ENCODE data around the gene COL4A1.

DNA sequence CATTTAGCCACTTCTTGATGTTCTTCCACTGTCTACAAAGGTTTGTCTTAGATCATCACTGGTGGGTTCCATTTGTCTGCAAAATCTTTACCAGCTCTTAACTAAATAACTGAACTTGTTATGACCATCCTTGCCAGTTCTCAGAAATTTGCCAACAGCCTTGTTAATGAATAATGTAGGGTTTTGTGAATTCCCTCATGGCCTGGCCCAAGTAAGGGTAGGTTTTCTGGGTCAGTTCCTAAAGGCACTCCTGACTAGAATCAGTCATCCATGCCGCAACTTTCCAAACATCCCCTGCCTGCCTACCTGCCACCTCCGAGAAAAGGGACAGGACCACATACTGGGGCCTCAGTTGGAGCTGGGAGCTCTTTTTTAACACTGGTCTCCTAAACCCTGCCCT is 4.0 kb downstream of the COL4A1 start:
- TF ChIP-seq, protein P1, sequence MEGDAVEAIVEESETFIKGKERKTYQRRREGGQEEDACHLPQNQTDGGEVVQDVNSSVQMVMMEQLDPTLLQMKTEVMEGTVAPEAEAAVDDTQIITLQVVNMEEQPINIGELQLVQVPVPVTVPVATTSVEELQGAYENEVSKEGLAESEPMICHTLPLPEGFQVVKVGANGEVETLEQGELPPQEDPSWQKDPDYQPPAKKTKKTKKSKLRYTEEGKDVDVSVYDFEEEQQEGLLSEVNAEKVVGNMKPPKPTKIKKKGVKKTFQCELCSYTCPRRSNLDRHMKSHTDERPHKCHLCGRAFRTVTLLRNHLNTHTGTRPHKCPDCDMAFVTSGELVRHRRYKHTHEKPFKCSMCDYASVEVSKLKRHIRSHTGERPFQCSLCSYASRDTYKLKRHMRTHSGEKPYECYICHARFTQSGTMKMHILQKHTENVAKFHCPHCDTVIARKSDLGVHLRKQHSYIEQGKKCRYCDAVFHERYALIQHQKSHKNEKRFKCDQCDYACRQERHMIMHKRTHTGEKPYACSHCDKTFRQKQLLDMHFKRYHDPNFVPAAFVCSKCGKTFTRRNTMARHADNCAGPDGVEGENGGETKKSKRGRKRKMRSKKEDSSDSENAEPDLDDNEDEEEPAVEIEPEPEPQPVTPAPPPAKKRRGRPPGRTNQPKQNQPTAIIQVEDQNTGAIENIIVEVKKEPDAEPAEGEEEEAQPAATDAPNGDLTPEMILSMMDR (IDR thresholded peaks at IDR 0.05; ENCODE audit: insufficient read depth, low read depth, low read length), result no peak
- TF ChIP-seq EZH2 (IDR thresholded peaks at IDR 0.05; ENCODE audit: insufficient read depth, low read length), result no peak
